ENCODE data around the gene SLC12A9.

- no peak for TF ChIP-seq REST (IDR thresholded peaks at IDR 0.05; ENCODE audit: low read depth)
- no peak for TF ChIP-seq CEBPB (IDR thresholded peaks at IDR 0.05)
- TF ChIP-seq FOXM1 (IDR thresholded peaks at IDR 0.05; ENCODE audit: borderline replicate concordance, low read depth), result no peak
- TF ChIP-seq EP300 (IDR thresholded peaks at IDR 0.05; ENCODE audit: borderline replicate concordance), result no peak
- no peak for TF ChIP-seq TAF1 (IDR thresholded peaks at IDR 0.05; ENCODE audit: low read depth)
- TF ChIP-seq RAD21 (IDR thresholded peaks at IDR 0.05; ENCODE audit: low read depth), result no peak
- no peak for TF ChIP-seq CREB1 (IDR thresholded peaks at IDR 0.05; ENCODE audit: low read depth)
- no peak for TF ChIP-seq TEAD4 (IDR thresholded peaks at IDR 0.05)
- TF ChIP-seq EGR1 (IDR thresholded peaks at IDR 0.05), result no peak
- TF ChIP-seq USF1 (IDR thresholded peaks at IDR 0.05), result no peak
- TF ChIP-seq MAX (IDR thresholded peaks at IDR 0.05), result no peak
- TF ChIP-seq TCF12 (IDR thresholded peaks at IDR 0.05; ENCODE audit: low read depth), result no peak
- no peak for TF ChIP-seq YY1 (IDR thresholded peaks at IDR 0.05; ENCODE audit: low read depth)
These were observed 62.5 kb downstream of the SLC12A9 start for GRCh38 chr7:100914879-100915447.
